WERI-Rb-1 (cell line): ENCODE data around the gene C1orf21.

Experiments
- DNase-seq: peaks from one replicate; pipeline ENCODE4 v3.0.0-alpha.2; 2020
- H3K27ac ChIP-seq: fragments of 250-450 bp; sonication (Bioruptor Pico); 2 replicates; pipeline ENCODE4 v1.5.1; 2020; ENCODE audit warnings: mild to moderate bottlenecking, moderate library complexity
- H3K27me3 ChIP-seq: fragments of 250-450 bp; sonication (Bioruptor Pico); 2 replicates; pipeline ENCODE4 v1.5.1; 2021; ENCODE audit warnings: mild to moderate bottlenecking, low read depth, moderate library complexity; ENCODE audit not compliant: insufficient read depth, severe bottlenecking
- H3K36me3 ChIP-seq: fragments of 250-450 bp; sonication (Bioruptor Pico); 2 replicates; pipeline ENCODE4 v1.5.1; 2020; ENCODE audit warnings: mild to moderate bottlenecking, moderate library complexity
- H3K4me3 ChIP-seq: 2 replicates; pipeline ENCODE4 v1.5.1; 2011; ENCODE audit warnings: low read depth, mild to moderate bottlenecking, control low read depth, low read length
- H3K9me3 ChIP-seq: fragments of 250-450 bp; sonication (Bioruptor Pico); 2 replicates; pipeline ENCODE4 v1.5.1; 2021; ENCODE audit warnings: mild to moderate bottlenecking, moderate library complexity; ENCODE audit not compliant: severe bottlenecking
- CTCF ChIP-seq: IDR thresholded peaks from 2 replicates; pipeline ENCODE4 v1.5.1; 2011; ENCODE audit warnings: low read depth, mild to moderate bottlenecking, control low read depth, inconsistent platforms, low read length

Gene C1orf21

GRCh38 chr1:184595596-184595995 is 208.8 kb downstream of the C1orf21 start:
- no peak for DNase-seq
- H3K9me3 ChIP-seq: no peaks in the 10 kb centered on the region
- H3K36me3 ChIP-seq: no peaks in the 10 kb centered on the region
- no peak for TF ChIP-seq CTCF
- no peak overlapping the region for H3K27ac ChIP-seq
- no peak overlapping the region for H3K4me3 ChIP-seq
- no peaks in the 10 kb centered on the region for H3K27me3 ChIP-seq

GRCh38 chr1:184596950-184597645 is 210.3 kb downstream of the C1orf21 start:
- Histone ChIP-seq H3K36me3 (no peaks in the 10 kb centered on the region), H3K9me3 (no peaks in the 10 kb centered on the region), H3K4me3 (no peak overlapping the region), H3K27me3 (no peaks in the 10 kb centered on the region), H3K27ac (no peak overlapping the region)
- no peak for DNase-seq
- no peak for TF ChIP-seq CTCF

DNA sequence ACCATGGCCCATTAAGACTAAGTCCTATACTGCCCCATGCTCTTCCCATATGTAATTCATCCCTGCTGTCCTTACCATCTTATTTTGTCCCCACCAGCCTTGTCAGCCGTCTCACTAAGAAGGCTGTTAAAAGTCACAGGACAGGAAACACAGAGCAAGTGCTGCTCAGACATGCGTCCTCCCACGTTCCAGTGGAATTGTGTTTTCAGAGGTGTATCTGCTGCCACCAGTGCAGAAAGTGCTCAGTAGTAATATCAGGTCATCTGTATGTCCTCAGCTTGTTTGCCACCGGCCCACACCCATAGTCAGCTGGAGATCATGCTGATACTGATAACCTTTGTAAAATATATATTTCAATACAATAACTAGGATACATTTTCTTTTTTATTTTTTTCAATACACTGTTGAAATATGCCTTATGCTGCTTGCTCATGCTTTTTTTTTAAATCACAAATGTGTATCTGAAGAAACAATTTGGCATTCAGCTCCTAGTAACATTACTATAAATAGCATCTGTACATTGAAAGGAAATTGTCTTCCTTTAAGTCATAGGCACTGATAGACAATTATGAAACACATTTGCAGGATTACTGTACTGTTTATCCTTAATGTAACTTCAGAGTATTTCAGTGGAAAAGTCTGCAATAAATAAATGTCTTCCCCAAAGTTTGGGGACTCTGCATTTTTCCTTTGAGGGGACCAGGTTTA is 211.0 kb downstream of the C1orf21 start:
- no peaks in the 10 kb centered on the region for H3K9me3 ChIP-seq
- TF ChIP-seq CTCF: no peak
- no peak overlapping the region for H3K4me3 ChIP-seq
- no peaks in the 10 kb centered on the region for H3K27me3 ChIP-seq
- DNase-seq: no peak
- H3K36me3 ChIP-seq: no peaks in the 10 kb centered on the region
- H3K27ac ChIP-seq: no peak overlapping the region

GRCh38 chr1:184598403-184599193 is 211.8 kb downstream of the C1orf21 start:
- H3K4me3 ChIP-seq: no peak overlapping the region
- no peaks in the 10 kb centered on the region for H3K36me3 ChIP-seq
- DNase-seq: no peak
- TF ChIP-seq CTCF: no peak
- no peaks in the 10 kb centered on the region for H3K27me3 ChIP-seq
- no peak overlapping the region for H3K27ac ChIP-seq
- no peaks in the 10 kb centered on the region for H3K9me3 ChIP-seq

- no peak for DNase-seq
- H3K9me3 ChIP-seq: no peaks in the 10 kb centered on the region
- H3K27ac ChIP-seq: no peak overlapping the region
- no peak for TF ChIP-seq CTCF
- no peak overlapping the region for H3K4me3 ChIP-seq
- H3K36me3 ChIP-seq: no peaks in the 10 kb centered on the region
- no peaks in the 10 kb centered on the region for H3K27me3 ChIP-seq
Measured at GRCh38 chr1:184604152-184604900, 217.5 kb downstream of the C1orf21 start.
